ENCODE data around the gene CAMTA2.

DNA sequence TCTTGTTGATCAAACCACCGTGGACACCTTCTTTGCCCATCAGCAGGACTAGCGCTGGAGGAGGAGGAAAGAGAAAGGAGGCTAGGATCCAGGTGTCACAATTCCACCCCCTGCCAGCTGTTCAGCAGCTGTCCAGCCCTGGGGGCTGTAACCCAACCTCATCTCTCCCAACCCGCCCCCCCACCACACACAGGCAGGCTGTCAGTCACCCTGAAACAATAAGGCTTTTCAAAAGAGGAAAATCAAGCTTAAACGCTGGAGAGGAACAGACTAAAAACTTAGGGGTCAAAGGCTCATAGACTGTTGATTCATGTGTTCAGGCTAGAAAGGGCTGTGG, 41.6 kb downstream of the CAMTA2 start:
- TF ChIP-seq CTCF (IDR thresholded peaks at IDR 0.05) (no peak), POLR2A (IDR thresholded peaks at IDR 0.05) (no peak)

All from esophagus squamous epithelium (tissue), 4 donors.